KOPT-K1 (cell line): Measurements from ENCODE around the gene TAF8.

Experiments
- H3K27ac ChIP-seq: fragments of 200-600 bp; sonication (generic); 2 replicates; pipeline ENCODE4 v1.5.1; 2016; ENCODE audit warnings: antibody characterized with exemption, mild to moderate bottlenecking, low read depth, low read length; ENCODE audit not compliant: poor library complexity, severe bottlenecking
- H3K36me3 ChIP-seq: fragments of 200-600 bp; sonication (generic); 2 replicates; pipeline ENCODE4 v1.5.1; 2017; ENCODE audit warnings: antibody characterized with exemption, mild to moderate bottlenecking, low read length, moderate library complexity; ENCODE audit not compliant: insufficient read depth
- H3K9me3 ChIP-seq: fragments of 200-600 bp; sonication (generic); 2 replicates; pipeline ENCODE4 v1.5.1; 2017; ENCODE audit warnings: antibody characterized with exemption, low read length, mild to moderate bottlenecking; ENCODE audit not compliant: insufficient read depth, poor library complexity, severe bottlenecking

The TAF8 gene

DNA sequence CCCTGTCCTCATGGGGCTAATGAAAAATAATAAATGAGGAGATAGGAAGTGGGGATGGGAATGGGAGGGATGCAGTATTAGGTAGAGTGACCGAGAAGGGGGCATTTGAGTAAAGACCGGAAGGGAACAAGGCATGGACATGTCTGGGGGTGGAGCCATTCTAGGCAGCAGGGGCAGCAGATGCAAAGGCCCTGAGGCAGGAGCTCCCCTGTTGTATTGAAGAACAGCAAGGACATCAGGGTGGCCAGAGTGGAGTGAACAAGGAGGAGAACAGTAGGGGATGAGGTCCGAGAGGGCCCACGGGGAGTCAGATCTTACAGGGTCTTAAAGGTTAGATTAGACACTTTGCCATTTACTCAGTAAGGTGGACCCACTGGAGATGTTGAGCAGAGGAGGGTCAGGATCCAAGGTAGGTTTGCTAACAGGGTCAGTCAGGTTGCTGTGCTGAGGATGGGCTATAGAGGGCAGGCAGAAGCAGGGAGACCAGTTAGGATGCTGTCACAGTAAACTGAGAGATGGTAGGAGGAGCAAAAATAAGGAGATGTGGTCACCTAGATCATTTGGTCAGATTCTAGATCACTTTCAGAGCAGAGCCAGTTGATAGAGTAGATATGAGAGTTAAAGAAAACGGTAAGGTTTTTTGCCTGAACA lies 18.7 kb downstream of the TAF8 start:
- Histone ChIP-seq H3K27ac (no peak overlapping the region), H3K36me3 (peaks cover 89% of the 10 kb centered on the region), H3K9me3 (no peaks in the 10 kb centered on the region)

GRCh38 chr6:42071881-42072583 lies 21.7 kb downstream of the TAF8 start:
- Histone ChIP-seq H3K36me3 (peaks cover 96% of the 10 kb centered on the region), H3K27ac (no peak overlapping the region)

DNA sequence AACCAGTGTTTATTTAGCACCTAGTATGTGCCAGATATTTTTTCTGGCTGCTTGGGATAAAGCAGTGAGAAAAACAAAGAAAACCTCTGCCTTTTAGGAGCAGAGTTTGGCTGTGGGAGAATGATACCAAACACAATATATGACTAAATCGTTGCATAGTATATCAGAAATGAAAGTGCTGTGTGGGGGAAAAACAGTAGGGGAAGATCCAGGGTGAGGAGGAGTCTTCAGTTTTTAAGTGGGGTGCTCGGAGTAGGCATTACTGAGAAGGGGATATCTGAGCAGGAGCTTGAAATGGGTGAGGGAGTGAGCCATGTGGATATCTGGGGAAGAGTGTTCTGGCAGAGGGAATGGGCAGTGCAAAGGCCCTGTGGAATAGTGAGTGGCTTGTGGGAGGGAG lies 23.0 kb downstream of the TAF8 start:
- Histone ChIP-seq H3K27ac (no peak overlapping the region), H3K9me3 (no peaks in the 10 kb centered on the region), H3K36me3 (peaks cover 96% of the 10 kb centered on the region)

More at GRCh38 chr6:42071881-42072583, 21.7 kb downstream of the TAF8 start:
- no peaks in the 10 kb centered on the region for H3K9me3 ChIP-seq

GRCh38 chr6:42075159-42075838 lies 25.0 kb downstream of the TAF8 start:
- H3K27ac ChIP-seq, result no peak overlapping the region
- H3K36me3 ChIP-seq, result peaks cover 98% of the 10 kb centered on the region
- H3K9me3 ChIP-seq, result no peaks in the 10 kb centered on the region

DNA sequence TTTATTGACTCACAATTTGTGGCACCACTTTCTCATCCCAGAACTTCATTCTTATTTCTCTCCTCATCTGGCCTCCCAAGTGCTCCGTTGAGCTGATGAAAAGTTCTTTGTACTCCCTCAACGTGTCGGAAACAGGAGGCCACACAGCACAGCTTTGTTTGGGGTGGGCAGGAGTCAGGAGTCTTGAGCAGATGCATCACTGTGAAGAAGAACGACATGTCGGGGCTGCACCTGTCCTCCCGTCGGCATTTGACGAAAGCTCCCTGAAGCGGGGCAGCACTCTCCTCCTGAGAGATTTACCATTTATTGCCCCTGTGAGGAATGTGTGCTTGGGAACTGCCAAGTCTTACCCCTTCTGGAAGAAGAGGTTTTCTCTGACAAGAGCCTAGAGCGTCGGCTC lies 28.1 kb downstream of the TAF8 start:
- H3K27ac ChIP-seq, result no peak overlapping the region
- H3K36me3 ChIP-seq, result peaks cover 90% of the 10 kb centered on the region
- H3K9me3 ChIP-seq, result no peaks in the 10 kb centered on the region

DNA sequence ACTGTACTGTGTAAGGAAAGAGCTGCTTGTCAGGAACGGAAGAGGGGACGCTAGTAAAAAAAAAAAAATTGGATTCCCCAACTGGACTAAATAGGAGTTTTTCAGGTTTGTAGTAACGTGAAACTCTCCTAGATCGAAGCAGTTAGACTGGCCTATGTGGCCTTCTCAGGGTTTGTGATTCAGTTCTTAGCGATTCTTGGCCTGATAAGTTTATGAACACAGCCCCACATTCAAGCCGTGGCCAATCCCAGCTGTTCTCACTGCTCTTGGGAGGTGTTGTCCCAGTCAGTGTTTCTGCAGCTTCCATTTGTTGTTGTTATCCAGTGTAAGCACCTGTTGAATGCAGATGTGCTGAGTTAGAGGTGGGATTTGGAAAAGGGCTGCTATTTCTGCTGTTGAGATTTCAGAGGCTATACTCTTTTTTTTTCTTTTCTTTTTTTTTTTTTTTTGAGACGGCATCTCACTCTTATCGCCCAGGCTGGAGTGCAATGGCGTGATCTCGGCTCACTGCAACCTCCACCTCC lies 29.7 kb downstream of the TAF8 start:
- Histone ChIP-seq H3K9me3 (no peaks in the 10 kb centered on the region), H3K27ac (no peak overlapping the region), H3K36me3 (peaks cover 74% of the 10 kb centered on the region)

DNA sequence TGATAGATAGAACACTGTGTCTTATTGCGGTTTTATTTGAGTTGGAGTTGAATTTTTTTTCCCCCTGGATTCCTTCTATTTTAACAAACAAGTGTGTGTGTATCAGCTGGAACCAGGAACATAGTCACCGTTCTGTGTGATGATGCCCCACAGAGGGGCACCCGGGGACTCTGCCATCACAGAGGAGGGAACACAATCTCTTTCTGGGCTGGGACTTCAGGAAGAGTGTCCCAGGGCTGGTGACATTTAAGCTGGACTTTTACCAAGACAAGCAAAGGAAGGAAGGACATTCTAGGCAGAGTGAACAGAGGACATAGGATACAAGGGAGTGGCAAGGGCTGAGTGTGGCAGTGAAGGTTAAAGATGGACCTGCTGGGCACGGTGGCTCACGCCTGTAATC lies 33.2 kb downstream of the TAF8 start:
- H3K9me3 ChIP-seq, result no peaks in the 10 kb centered on the region
- peaks cover 39% of the 10 kb centered on the region for H3K36me3 ChIP-seq
- H3K27ac ChIP-seq, result no peak overlapping the region

- H3K27ac ChIP-seq, result no peak overlapping the region
- no peaks in the 10 kb centered on the region for H3K9me3 ChIP-seq
- H3K36me3 ChIP-seq, result peaks cover 25% of the 10 kb centered on the region
Measured at GRCh38 chr6:42084889-42085288, 34.6 kb downstream of the TAF8 start.

- Histone ChIP-seq H3K9me3 (no peaks in the 10 kb centered on the region), H3K36me3 (peaks cover 14% of the 10 kb centered on the region)
Measured at GRCh38 chr6:42086046-42087035, 36.0 kb downstream of the TAF8 start.

DNA sequence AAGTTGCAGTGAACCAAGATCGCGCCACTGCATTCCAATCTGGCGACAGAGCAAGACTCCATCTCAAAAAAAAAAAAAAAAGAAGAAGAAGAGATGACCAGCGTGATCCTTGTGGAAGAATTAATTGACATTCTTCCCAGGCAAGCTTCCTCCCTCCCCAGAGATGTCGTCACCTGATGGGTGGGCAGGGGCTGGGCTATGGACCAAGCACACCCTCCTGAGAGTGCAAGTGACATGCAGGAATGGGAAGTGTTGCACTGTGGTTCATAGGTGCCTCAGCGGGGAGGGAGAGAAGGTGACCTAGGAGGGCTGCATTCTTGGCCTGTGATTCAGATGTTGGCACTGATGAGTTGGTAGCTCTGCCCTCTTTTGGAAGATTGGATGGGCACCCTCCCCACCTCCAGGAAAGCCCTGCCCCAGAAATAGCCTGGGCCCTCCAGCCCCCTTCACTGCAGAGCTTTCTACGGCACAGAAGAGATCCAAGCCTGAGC lies 37.8 kb downstream of the TAF8 start:
- Histone ChIP-seq H3K9me3 (no peaks in the 10 kb centered on the region), H3K27ac (no peak overlapping the region), H3K36me3 (no peaks in the 10 kb centered on the region)

More at GRCh38 chr6:42086046-42087035, 36.0 kb downstream of the TAF8 start:
- no peak overlapping the region for H3K27ac ChIP-seq

- Histone ChIP-seq H3K36me3 (no peaks in the 10 kb centered on the region), H3K27ac (no peak overlapping the region), H3K9me3 (no peaks in the 10 kb centered on the region)
Measured at GRCh38 chr6:42090819-42091717, 40.7 kb downstream of the TAF8 start.

- H3K36me3 ChIP-seq, result no peaks in the 10 kb centered on the region
- H3K9me3 ChIP-seq, result no peaks in the 10 kb centered on the region
- H3K27ac ChIP-seq, result no peak overlapping the region
Measured at GRCh38 chr6:42091718-42092023, 41.3 kb downstream of the TAF8 start.

DNA sequence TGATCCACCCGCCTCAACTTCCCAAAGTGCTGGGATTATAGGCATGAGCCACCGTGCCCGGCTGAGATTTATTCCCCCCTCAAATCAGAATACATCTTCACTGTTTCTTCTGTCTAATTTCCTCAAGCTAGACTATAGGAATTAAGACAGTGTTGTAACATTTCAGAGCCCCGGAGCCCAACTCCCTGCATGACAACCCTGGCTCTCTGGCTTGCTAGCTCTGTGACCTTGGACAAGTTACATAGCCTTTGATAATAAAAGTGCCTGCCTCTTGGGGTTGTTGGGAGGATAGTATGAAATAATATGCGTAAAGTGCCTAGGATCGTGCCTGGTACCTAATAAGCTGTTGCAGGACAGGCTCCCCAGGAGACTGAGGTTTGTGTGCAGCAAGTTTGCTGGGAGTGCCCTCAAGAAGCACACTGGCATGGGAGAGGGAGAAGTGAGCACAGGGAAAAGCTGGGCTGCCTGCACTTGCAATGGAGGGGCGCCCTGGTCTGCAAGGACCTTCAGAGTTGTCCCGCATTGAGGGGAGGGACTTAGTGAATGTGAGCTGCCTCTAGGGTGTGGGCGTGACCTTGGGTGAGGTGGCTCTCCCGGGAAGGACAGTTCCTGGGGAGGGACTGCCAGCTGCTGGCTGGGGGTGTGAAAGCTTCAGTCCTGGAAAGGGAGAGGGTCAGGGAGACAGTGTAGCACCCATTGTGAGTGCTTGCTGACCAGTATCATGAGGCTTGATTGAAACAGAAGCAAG lies 43.4 kb downstream of the TAF8 start:
- Histone ChIP-seq H3K36me3 (no peaks in the 10 kb centered on the region), H3K27ac (no peak overlapping the region), H3K9me3 (no peaks in the 10 kb centered on the region)
